ENCODE measurements around the gene HAPLN2.

DNA sequence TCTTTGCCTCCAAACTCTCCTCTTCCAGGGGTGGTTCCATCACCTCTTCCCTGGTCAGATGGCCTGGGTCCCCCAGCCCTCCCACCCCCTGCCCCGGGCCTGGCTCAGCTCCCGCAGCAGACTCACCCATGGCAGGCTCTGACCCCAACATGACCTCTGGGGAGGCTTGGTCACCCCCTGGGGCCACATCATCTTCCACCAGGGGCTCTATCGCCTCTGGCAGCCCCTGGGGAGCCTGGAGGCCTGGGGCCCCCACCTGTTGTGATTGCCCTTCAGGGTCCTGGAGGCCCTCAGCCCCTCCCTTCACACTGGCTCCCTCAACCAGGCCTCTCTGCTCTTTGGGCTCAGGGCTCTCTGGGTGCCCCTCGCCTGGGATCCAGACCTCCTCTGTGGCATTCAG lies 51.6 kb downstream of the HAPLN2 start:
- TF ChIP-seq EZH2 (IDR thresholded peaks at IDR 0.05): no peak
- no peak for TF ChIP-seq POLR2AphosphoS5 (IDR thresholded peaks at IDR 0.05; ENCODE audit: borderline replicate concordance, low read depth, low read length)
- no peak for TF ChIP-seq FOXP2 (optimal IDR thresholded peaks at IDR 0.05; ENCODE audit: control extremely low read depth, extremely low read length, insufficient read depth)

Measured in SK-N-MC (cell line).